GM21619 (cell line): Measurements from ENCODE around the gene DIP2C.

Experiments used
- ATAC-seq: cut with Tn5 transposase; IDR thresholded peaks from one replicate; pipeline ENCODE4 v1.9.1; 2021; ENCODE audit not compliant: unreplicated experiment

DIP2C gene

GRCh38 chr10:504806-505205, 184.7 kb downstream of the DIP2C start:
- no peak for ATAC-seq

- ATAC-seq: no peak
Measured at GRCh38 chr10:504121-504611, 185.3 kb downstream of the DIP2C start.

- ATAC-seq: no peak
Measured at GRCh38 chr10:501596-501995, 187.9 kb downstream of the DIP2C start.

- ATAC-seq: no peak
Measured at GRCh38 chr10:500876-501275, 188.6 kb downstream of the DIP2C start.

- ATAC-seq: no peak
Measured at GRCh38 chr10:499991-500390, 189.5 kb downstream of the DIP2C start.

GRCh38 chr10:498760-499435, 190.6 kb downstream of the DIP2C start:
- ATAC-seq: no peak

- ATAC-seq: no peak
Measured at GRCh38 chr10:497898-498451, 191.5 kb downstream of the DIP2C start.

GRCh38 chr10:497289-497688, 192.2 kb downstream of the DIP2C start:
- no peak for ATAC-seq

GRCh38 chr10:494556-494955, 194.9 kb downstream of the DIP2C start:
- ATAC-seq: no peak

- no peak for ATAC-seq
Measured at GRCh38 chr10:494149-494542, 195.3 kb downstream of the DIP2C start.

- no peak for ATAC-seq
Measured at GRCh38 chr10:493391-494148, 195.9 kb downstream of the DIP2C start.

- no peak for ATAC-seq
Measured at GRCh38 chr10:492836-493235, 196.6 kb downstream of the DIP2C start.

- ATAC-seq: no peak
Measured at GRCh38 chr10:491667-492424, 197.6 kb downstream of the DIP2C start.

GRCh38 chr10:490891-491571, 198.4 kb downstream of the DIP2C start:
- ATAC-seq: no peak

- ATAC-seq: no peak
Measured at GRCh38 chr10:490256-490655, 199.2 kb downstream of the DIP2C start.

- no peak for ATAC-seq
Measured at GRCh38 chr10:489330-489729, 200.1 kb downstream of the DIP2C start.

GRCh38 chr10:488933-489215, 200.6 kb downstream of the DIP2C start:
- ATAC-seq: no peak

GRCh38 chr10:488081-488932, 201.2 kb downstream of the DIP2C start:
- ATAC-seq: no peak

- ATAC-seq: no peak
Measured at GRCh38 chr10:486666-487322, 202.7 kb downstream of the DIP2C start.

GRCh38 chr10:486206-486605, 203.3 kb downstream of the DIP2C start:
- ATAC-seq: no peak
